KMS-11 (cell line): ENCODE results near the gene MELK.

Experiments used
- H2AFZ ChIP-seq: fragments of 200-600 bp; sonication (generic); 2 replicates; pipeline ENCODE4 v1.6.1; 2016; ENCODE audit warnings: antibody characterized with exemption, mixed run types, low read depth
- H3K27ac ChIP-seq: fragments of 200-600 bp; sonication (generic); 2 replicates; pipeline ENCODE4 v1.6.1; 2016; ENCODE audit warnings: mild to moderate bottlenecking, mixed run types
- H3K27me3 ChIP-seq: fragments of 200-600 bp; sonication (generic); 2 replicates; pipeline ENCODE4 v1.6.1; 2017; ENCODE audit warnings: mild to moderate bottlenecking, low read depth, mixed run types, moderate library complexity; ENCODE audit not compliant: insufficient read depth
- H3K36me3 ChIP-seq: fragments of 200-600 bp; sonication (generic); 2 replicates; pipeline ENCODE4 v1.6.1; 2017; ENCODE audit warnings: mild to moderate bottlenecking, mixed run types; ENCODE audit not compliant: insufficient read depth
- H3K4me1 ChIP-seq: fragments of 200-600 bp; sonication (generic); 2 replicates; pipeline ENCODE4 v1.6.1; 2016; ENCODE audit warnings: mild to moderate bottlenecking, low read depth, mixed run types; ENCODE audit not compliant: poor library complexity, severe bottlenecking
- H3K4me2 ChIP-seq: fragments of 200-600 bp; sonication (generic); 2 replicates; pipeline ENCODE4 v1.7.0; 2016; ENCODE audit warnings: mild to moderate bottlenecking, mixed run types
- H3K4me3 ChIP-seq: fragments of 200-600 bp; sonication (generic); IDR thresholded peaks from 2 replicates; pipeline ENCODE4 v1.6.1; 2017; ENCODE audit warnings: low read depth, low read length, mixed read lengths; ENCODE audit not compliant: insufficient read depth
- H3K79me2 ChIP-seq: fragments of 200-600 bp; sonication (generic); 2 replicates; pipeline ENCODE4 v1.6.1; 2016; ENCODE audit warnings: low read depth, mixed run types; ENCODE audit not compliant: insufficient read depth
- H3K9ac ChIP-seq: fragments of 200-600 bp; sonication (generic); 2 replicates; pipeline ENCODE4 v1.6.1; 2016; ENCODE audit warnings: mild to moderate bottlenecking, mixed run types
- H4K20me1 ChIP-seq: fragments of 200-600 bp; sonication (generic); 2 replicates; pipeline ENCODE4 v1.6.1; 2016; ENCODE audit warnings: mild to moderate bottlenecking, mixed run types; ENCODE audit not compliant: insufficient read depth
- CTCF ChIP-seq: fragments of 200-600 bp; sonication (generic); conservative IDR thresholded peaks from 2 replicates; pipeline ENCODE4 v1.6.1; 2017; ENCODE audit warnings: low read depth, mild to moderate bottlenecking, antibody characterized with exemption, low read length, moderate library complexity, mixed read lengths

The MELK gene

DNA sequence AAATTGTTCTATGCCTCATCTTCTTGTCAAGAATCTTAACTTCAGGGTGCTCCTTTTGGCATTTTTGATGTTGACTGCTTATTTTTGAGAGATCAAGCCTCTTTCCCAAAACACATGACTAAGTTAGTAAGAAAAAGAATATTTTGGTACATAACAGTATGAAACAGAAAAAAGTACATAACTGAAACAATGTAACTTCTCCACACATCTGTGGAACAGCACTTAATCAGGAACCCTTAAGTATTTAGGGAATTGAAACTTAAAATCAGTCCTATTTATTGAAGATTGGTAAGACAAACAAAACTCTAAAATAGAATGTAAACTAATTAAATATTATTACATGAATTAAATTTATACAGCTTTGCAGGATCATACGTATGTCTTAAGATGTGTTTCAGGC lies 103.4 kb downstream of the MELK start:
- H3K36me3 ChIP-seq, result no peaks in the 10 kb centered on the region
- no peak for TF ChIP-seq CTCF
- no peak overlapping the region for H3K27ac ChIP-seq

GRCh38 chr9:36676778-36677485 lies 104.2 kb downstream of the MELK start:
- H4K20me1 ChIP-seq, result no peaks in the 10 kb centered on the region
- no peak overlapping the region for H3K4me2 ChIP-seq
- H3K36me3 ChIP-seq, result no peaks in the 10 kb centered on the region
- no peaks in the 10 kb centered on the region for H3K27me3 ChIP-seq
- H3K4me1 ChIP-seq, result no peaks in the 10 kb centered on the region
- no peak overlapping the region for H3K9ac ChIP-seq
- no peak overlapping the region for H3K4me3 ChIP-seq
- H3K27ac ChIP-seq, result no peak overlapping the region
- no peak for TF ChIP-seq CTCF
- no peaks in the 10 kb centered on the region for H3K79me2 ChIP-seq
- H2AFZ ChIP-seq, result no peak overlapping the region

More for the DNA sequence above, 103.4 kb downstream of the MELK start:
- no peaks in the 10 kb centered on the region for H4K20me1 ChIP-seq
- no peaks in the 10 kb centered on the region for H3K27me3 ChIP-seq
- H3K9ac ChIP-seq, result no peak overlapping the region
- no peak overlapping the region for H3K4me2 ChIP-seq
- H3K4me1 ChIP-seq, result no peaks in the 10 kb centered on the region
- H2AFZ ChIP-seq, result no peak overlapping the region
- H3K4me3 ChIP-seq, result no peak overlapping the region
- H3K79me2 ChIP-seq, result no peaks in the 10 kb centered on the region

DNA sequence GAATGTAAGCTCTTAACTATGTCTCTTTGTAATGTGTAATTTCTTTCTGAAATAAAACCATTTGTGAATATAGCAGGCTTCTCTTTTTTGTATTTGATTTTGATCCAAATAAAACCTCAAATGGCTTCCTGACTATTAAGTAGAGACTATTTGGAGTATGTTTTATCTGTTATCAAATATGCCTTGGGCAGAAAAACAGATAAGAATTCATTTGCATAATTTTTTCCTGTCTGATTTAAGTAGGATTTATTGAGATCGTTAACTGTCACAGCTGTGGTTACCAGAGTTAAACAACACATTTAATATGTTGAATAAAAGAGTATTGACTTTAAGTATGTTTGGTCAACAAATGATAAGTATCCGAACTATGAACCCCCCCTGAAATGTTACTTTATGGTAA lies 104.9 kb downstream of the MELK start:
- Histone ChIP-seq H3K27ac (no peak overlapping the region), H3K36me3 (no peaks in the 10 kb centered on the region), H3K4me3 (no peak overlapping the region), H4K20me1 (no peaks in the 10 kb centered on the region), H2AFZ (no peak overlapping the region), H3K4me1 (no peaks in the 10 kb centered on the region), H3K79me2 (no peaks in the 10 kb centered on the region), H3K27me3 (no peaks in the 10 kb centered on the region), H3K9ac (no peak overlapping the region), H3K4me2 (no peak overlapping the region)
- TF ChIP-seq CTCF, result no peak

- no peaks in the 10 kb centered on the region for H4K20me1 ChIP-seq
- no peak overlapping the region for H2AFZ ChIP-seq
- H3K27me3 ChIP-seq, result no peaks in the 10 kb centered on the region
- no peak for TF ChIP-seq CTCF
- no peaks in the 10 kb centered on the region for H3K79me2 ChIP-seq
- H3K4me1 ChIP-seq, result no peaks in the 10 kb centered on the region
- H3K4me3 ChIP-seq, result no peak overlapping the region
- H3K4me2 ChIP-seq, result no peak overlapping the region
- no peaks in the 10 kb centered on the region for H3K36me3 ChIP-seq
- no peak overlapping the region for H3K9ac ChIP-seq
- no peak overlapping the region for H3K27ac ChIP-seq
Observed at GRCh38 chr9:36679710-36680109, 107.0 kb downstream of the MELK start.
